PC-3 (cell line): ENCODE results near the gene KNDC1. TPM values are rescaled to one million over a fixed set of nuclear protein-coding genes. Genes with fewer than 3 reads are reported as not detected.

Experiments used
- ATAC-seq: fragments of 200-7000 bp; cut with Tn5 transposase; 2 replicates; pipeline ENCODE4 v1.9.1; 2020; ENCODE audit warnings: mild to moderate bottlenecking, moderate library complexity
- BruUV-seq: library from RNA; stranded (reverse); fragments of 400-500 nt; replicated peaks from 2 replicates; lab custom pipeline; 2021; lab: Mats Ljungman, UMichigan
- CTCF ChIA-PET: fragments of 300-600 bp; sonication (Branson Sonifier 250); formaldehyde crosslinking; loops from one replicate; lab custom pipeline; 2022; ENCODE audit warnings: antibody characterized with exemption; lab: Charles Lee
- POLR2A ChIA-PET: fragments of 300-600 bp; sonication (Branson Sonifier 250); formaldehyde crosslinking; loops from one replicate; lab custom pipeline; 2022; ENCODE audit warnings: antibody characterized with exemption; ENCODE audit not compliant: unreplicated experiment; lab: Charles Lee
- DNase-seq: peaks from one replicate; pipeline ENCODE4 v3.0.0-alpha.2; 2015
- H2AFZ ChIP-seq: fragments of 300-600 bp; sonication (generic); 2 replicates; pipeline ENCODE4 v1.6.0; 2016; ENCODE audit warnings: antibody characterized with exemption, low read length
- H3F3A ChIP-seq: fragments of 300-600 bp; sonication (generic); one replicate; pipeline ENCODE4 v1.6.0; 2017; ENCODE audit warnings: antibody characterized with exemption, low read length, control low read depth, mild to moderate bottlenecking; ENCODE audit not compliant: unreplicated experiment
- H3K27ac ChIP-seq: fragments of 300-600 bp; sonication (generic); 2 replicates; pipeline ENCODE4 v1.5.1; 2016; ENCODE audit warnings: mild to moderate bottlenecking, low read length
- H3K27me3 ChIP-seq: fragments of 300-600 bp; sonication (generic); 2 replicates; pipeline ENCODE4 v1.6.1; 2016; ENCODE audit warnings: low read length, mixed read lengths
- H3K36me3 ChIP-seq: fragments of 300-600 bp; sonication (generic); 2 replicates; pipeline ENCODE4 v1.6.1; 2016; ENCODE audit warnings: low read depth, mixed run types, low read length, mixed read lengths
- H3K4me1 ChIP-seq: fragments of 300-600 bp; sonication (generic); 2 replicates; pipeline ENCODE4 v1.5.1; 2016; ENCODE audit warnings: low read length; ENCODE audit not compliant: insufficient read depth
- H3K4me2 ChIP-seq: fragments of 300-600 bp; sonication (generic); 2 replicates; pipeline ENCODE4 v1.6.0; 2016; ENCODE audit warnings: low read length
- H3K4me3 ChIP-seq: fragments of 300-600 bp; sonication (generic); 2 replicates; pipeline ENCODE4 v1.5.1; 2016; ENCODE audit warnings: mild to moderate bottlenecking, low read length, mixed read lengths
- H3K79me2 ChIP-seq: fragments of 300-600 bp; sonication (generic); 2 replicates; pipeline ENCODE4 v1.6.1; 2017; ENCODE audit warnings: low read length, mixed read lengths
- H3K9ac ChIP-seq: fragments of 300-600 bp; sonication (generic); 2 replicates; pipeline ENCODE4 v1.6.0; 2016; ENCODE audit warnings: mild to moderate bottlenecking, low read length
- H3K9me2 ChIP-seq: fragments of 300-600 bp; sonication (generic); replicated peaks from 2 replicates; pipeline ENCODE4 v1.6.1; 2016; ENCODE audit warnings: mixed run types, low read length, mixed read lengths
- H3K9me3 ChIP-seq: fragments of 300-600 bp; sonication (generic); 2 replicates; pipeline ENCODE4 v1.6.1; 2016; ENCODE audit warnings: low read length, mixed read lengths
- H4K20me1 ChIP-seq: fragments of 300-600 bp; sonication (generic); 2 replicates; pipeline ENCODE4 v1.6.1; 2016; ENCODE audit warnings: low read length, mixed read lengths
- CTCF ChIP-seq: fragments of 300-600 bp; sonication (generic); conservative IDR thresholded peaks from 2 replicates; pipeline ENCODE4 v1.5.1; 2017; ENCODE audit warnings: antibody characterized with exemption, low read depth, mild to moderate bottlenecking, low read length
- EZH2 ChIP-seq: fragments of 300-600 bp; sonication (generic); IDR thresholded peaks from one replicate; pipeline ENCODE4 v1.6.1; 2017; ENCODE audit warnings: antibody characterized with exemption, mild to moderate bottlenecking, low read length; ENCODE audit not compliant: unreplicated experiment
- EZH2phosphoT487 ChIP-seq: fragments of 300-600 bp; sonication (generic); IDR thresholded peaks from 2 replicates; pipeline ENCODE4 v1.6.1; 2018; ENCODE audit warnings: mild to moderate bottlenecking, antibody characterized with exemption, low read length, borderline replicate concordance
- intact Hi-C: fragments of 100-400 bp; cut with micrococcal nuclease; formaldehyde crosslinking; loops from 2 replicates; pipeline ENCODE4 v1.9.0; 2023
- total RNA-seq: library from RNA; depleted of rRNA; stranded (reverse); fragments of >200 nt; gene quantifications from 2 replicates; pipeline ENCODE4 v1.2.3, GENCODE V29; 2014

KNDC1 gene
- total RNA-seq, 1 experiment from 2014 or later = not detected

GRCh38 chr10:133241501-133242205, 81.6 kb downstream of the KNDC1 start:
- H3K36me3 ChIP-seq = no peaks in the 10 kb centered on the region
- ATAC-seq (no peak), DNase-seq (no peak)
- no peaks in the 10 kb centered on the region for H3K9me2 ChIP-seq
- peaks cover 22% of the 10 kb centered on the region for H3K27me3 ChIP-seq
- H4K20me1 ChIP-seq = no peaks in the 10 kb centered on the region
- peak overlapping the region; percentile 71 for H3K4me2 ChIP-seq
- no peak for TF ChIP-seq EZH2
- no peak overlapping the region for H3K9ac ChIP-seq
- ChIA-PET CTCF (no interaction called here), POLR2A (no interaction called here)
- peak overlapping the region; percentile 56 for H3K4me3 ChIP-seq
- H3K4me1 ChIP-seq = no peaks in the 10 kb centered on the region
- H3K27ac ChIP-seq = no peak overlapping the region
- H3F3A ChIP-seq = no peaks in the 10 kb centered on the region
- no peaks in the 10 kb centered on the region for H3K79me2 ChIP-seq
- peak overlapping the region; percentile 45; the same call in 1 of the 2 replicates for H2AFZ ChIP-seq
- intact Hi-C loops = no loop called here
- H3K9me3 ChIP-seq = no peaks in the 10 kb centered on the region
- BruUV-seq = no TSS peak

GRCh38 chr10:133242611-133243356, 82.8 kb downstream of the KNDC1 start:
- ATAC-seq = no peak
- H3K4me3 ChIP-seq = no peak overlapping the region
- no TSS peak for BruUV-seq

GRCh38 chr10:133243593-133243992, 83.6 kb downstream of the KNDC1 start:
- Histone ChIP-seq H3K9me3 (no peaks in the 10 kb centered on the region), H3K4me3 (no peak overlapping the region), H3K4me1 (no peaks in the 10 kb centered on the region), H3K9me2 (no peaks in the 10 kb centered on the region), H3K27ac (no peak overlapping the region), H3K4me2 (no peak overlapping the region), H3K36me3 (no peaks in the 10 kb centered on the region), H3F3A (no peaks in the 10 kb centered on the region), H3K79me2 (no peaks in the 10 kb centered on the region), H3K27me3 (peaks cover 3% of the 10 kb centered on the region), H4K20me1 (no peaks in the 10 kb centered on the region), H3K9ac (no peak overlapping the region), H2AFZ (no peak overlapping the region)
- DNase-seq = no peak
- ChIA-PET CTCF (no interaction called here), POLR2A (no interaction called here)
- intact Hi-C loops = no loop called here
- TF ChIP-seq EZH2phosphoT487 (no peak), CTCF (no peak), EZH2 (no peak)
- no TSS peak for BruUV-seq
- no peak for ATAC-seq

More at GRCh38 chr10:133242611-133243356, 82.8 kb downstream of the KNDC1 start:
- Histone ChIP-seq H3K79me2 (no peaks in the 10 kb centered on the region), H3K4me2 (no peak overlapping the region), H3K27me3 (peaks cover 11% of the 10 kb centered on the region), H3K9ac (no peak overlapping the region), H3K4me1 (no peaks in the 10 kb centered on the region), H4K20me1 (no peaks in the 10 kb centered on the region), H3F3A (no peaks in the 10 kb centered on the region), H3K9me2 (no peaks in the 10 kb centered on the region), H3K9me3 (no peaks in the 10 kb centered on the region), H2AFZ (no peak overlapping the region), H3K36me3 (no peaks in the 10 kb centered on the region), H3K27ac (no peak overlapping the region)
- TF ChIP-seq CTCF = no peak
- no peak for TF ChIP-seq EZH2phosphoT487
- TF ChIP-seq EZH2 = no peak
- ChIA-PET POLR2A (no interaction called here), CTCF (no interaction called here)
- intact Hi-C loops = no loop called here
- DNase-seq = no peak
